ENCODE data around the gene EFNA3.

EFNA3 gene

DNA sequence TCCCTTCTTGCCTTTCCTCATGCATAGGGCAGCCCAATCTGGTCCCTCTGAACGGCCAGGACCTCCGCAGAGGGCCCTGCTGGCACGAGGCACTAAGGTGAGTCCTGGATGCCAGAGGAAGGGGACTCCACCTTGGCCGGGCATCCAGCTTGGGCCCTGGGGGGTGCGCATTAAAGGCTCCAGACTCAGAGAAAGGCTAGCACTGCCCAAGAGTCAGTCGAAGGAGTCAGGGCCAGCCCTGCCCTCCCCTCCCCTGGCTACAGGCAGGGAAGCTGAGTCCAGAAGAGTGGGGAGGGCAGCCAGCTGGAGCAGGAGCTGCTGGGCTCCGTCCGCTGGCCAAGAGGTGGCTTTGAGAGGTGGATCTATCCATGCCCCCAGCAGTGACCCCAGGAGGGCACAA, 17.9 kb upstream of the EFNA3 start:
- Histone ChIP-seq H4K20me1 (ENCODE audit: low read depth, low read length) (no peaks in the 10 kb centered on the region), H3K27ac (ENCODE audit: low read depth, low read length) (no peak overlapping the region), H3K36me3 (ENCODE audit: low read length) (no peaks in the 10 kb centered on the region), H3K9ac (ENCODE audit: low read length) (no peak overlapping the region), H3K79me2 (ENCODE audit: insufficient read depth, low read length) (no peaks in the 10 kb centered on the region), H3K9me2 (replicated peaks; ENCODE audit: insufficient read depth, low read length) (no peaks in the 10 kb centered on the region), H3K4me2 (ENCODE audit: low read depth, low read length, poor library complexity, severe bottlenecking) (no peak overlapping the region), H2AFZ (ENCODE audit: low read depth, low read length, severe bottlenecking) (no peak overlapping the region), H3K27me3 (ENCODE audit: low read length) (no peaks in the 10 kb centered on the region), H3K9me3 (ENCODE audit: insufficient read depth, low read length) (no peaks in the 10 kb centered on the region), H3F3A (ENCODE audit: insufficient read depth) (peaks cover 7% of the 10 kb centered on the region; the same call in 1 of the 2 replicates), H3K4me3 (ENCODE audit: insufficient read depth, low read length, poor library complexity, severe bottlenecking) (no peak overlapping the region)
- TF ChIP-seq EZH2phosphoT487 (conservative IDR thresholded peaks at IDR 0.05; ENCODE audit: low read length): no peak
- TF ChIP-seq CTCF (IDR thresholded peaks at IDR 0.05; ENCODE audit: insufficient read depth, low read length, poor library complexity, severe bottlenecking): no peak

GRCh38 chr1:155061381-155062150, 17.1 kb upstream of the EFNA3 start:
- Histone ChIP-seq H3K9me3 (ENCODE audit: insufficient read depth, low read length) (no peaks in the 10 kb centered on the region), H4K20me1 (ENCODE audit: low read depth, low read length) (no peaks in the 10 kb centered on the region), H3K79me2 (ENCODE audit: insufficient read depth, low read length) (no peaks in the 10 kb centered on the region), H3K4me3 (ENCODE audit: insufficient read depth, low read length, poor library complexity, severe bottlenecking) (peak overlapping the region; percentile 94), H3K36me3 (ENCODE audit: low read length) (no peaks in the 10 kb centered on the region), H3K9me2 (replicated peaks; ENCODE audit: insufficient read depth, low read length) (no peaks in the 10 kb centered on the region), H3K27ac (ENCODE audit: low read depth, low read length) (no peak overlapping the region), H3K9ac (ENCODE audit: low read length) (peak overlapping the region; percentile 79; the same call in 1 of the 2 replicates), H3K4me2 (ENCODE audit: low read depth, low read length, poor library complexity, severe bottlenecking) (peak overlapping the region; percentile 73), H2AFZ (ENCODE audit: low read depth, low read length, severe bottlenecking) (peak overlapping the region; percentile 92), H3K27me3 (ENCODE audit: low read length) (no peaks in the 10 kb centered on the region), H3F3A (ENCODE audit: insufficient read depth) (peaks cover 7% of the 10 kb centered on the region; the same call in 1 of the 2 replicates)
- TF ChIP-seq EZH2phosphoT487 (conservative IDR thresholded peaks at IDR 0.05; ENCODE audit: low read length) (no peak), CTCF (IDR thresholded peaks at IDR 0.05; ENCODE audit: insufficient read depth, low read length, poor library complexity, severe bottlenecking) (peak; percentile 82)

GRCh38 chr1:155062151-155062686, 16.4 kb upstream of the EFNA3 start:
- Histone ChIP-seq H3K36me3 (ENCODE audit: low read length) (no peaks in the 10 kb centered on the region), H3K9ac (ENCODE audit: low read length) (peak overlapping the region; percentile 79), H3K27me3 (ENCODE audit: low read length) (no peaks in the 10 kb centered on the region), H3F3A (ENCODE audit: insufficient read depth) (peaks cover 7% of the 10 kb centered on the region; the same call in 1 of the 2 replicates), H3K4me3 (ENCODE audit: insufficient read depth, low read length, poor library complexity, severe bottlenecking) (peak overlapping the region; percentile 94), H3K9me2 (replicated peaks; ENCODE audit: insufficient read depth, low read length) (no peaks in the 10 kb centered on the region), H4K20me1 (ENCODE audit: low read depth, low read length) (no peaks in the 10 kb centered on the region), H3K4me2 (ENCODE audit: low read depth, low read length, poor library complexity, severe bottlenecking) (peak overlapping the region; percentile 73), H2AFZ (ENCODE audit: low read depth, low read length, severe bottlenecking) (peak overlapping the region; percentile 92), H3K27ac (ENCODE audit: low read depth, low read length) (no peak overlapping the region), H3K79me2 (ENCODE audit: insufficient read depth, low read length) (no peaks in the 10 kb centered on the region), H3K9me3 (ENCODE audit: insufficient read depth, low read length) (no peaks in the 10 kb centered on the region)
- TF ChIP-seq EZH2phosphoT487 (conservative IDR thresholded peaks at IDR 0.05; ENCODE audit: low read length): no peak
- TF ChIP-seq CTCF (IDR thresholded peaks at IDR 0.05; ENCODE audit: insufficient read depth, low read length, poor library complexity, severe bottlenecking): no peak

Measured in SU-DHL-6 (cell line).